ENCODE measurements around the gene SLC1A6. TPM values are rescaled to one million over a fixed set of nuclear protein-coding genes. Genes with fewer than 3 reads are reported as not detected.
A peak's percentile ranks its signal among the peaks of the same experiment; 100 is the strongest.
"Not testable (repeated sequence)": the region's sequence is repeated elsewhere in the genome, so short reads cannot be mapped to it uniquely, and the experiment has no call there.

The SLC1A6 gene
- not detected for total RNA-seq

DNA sequence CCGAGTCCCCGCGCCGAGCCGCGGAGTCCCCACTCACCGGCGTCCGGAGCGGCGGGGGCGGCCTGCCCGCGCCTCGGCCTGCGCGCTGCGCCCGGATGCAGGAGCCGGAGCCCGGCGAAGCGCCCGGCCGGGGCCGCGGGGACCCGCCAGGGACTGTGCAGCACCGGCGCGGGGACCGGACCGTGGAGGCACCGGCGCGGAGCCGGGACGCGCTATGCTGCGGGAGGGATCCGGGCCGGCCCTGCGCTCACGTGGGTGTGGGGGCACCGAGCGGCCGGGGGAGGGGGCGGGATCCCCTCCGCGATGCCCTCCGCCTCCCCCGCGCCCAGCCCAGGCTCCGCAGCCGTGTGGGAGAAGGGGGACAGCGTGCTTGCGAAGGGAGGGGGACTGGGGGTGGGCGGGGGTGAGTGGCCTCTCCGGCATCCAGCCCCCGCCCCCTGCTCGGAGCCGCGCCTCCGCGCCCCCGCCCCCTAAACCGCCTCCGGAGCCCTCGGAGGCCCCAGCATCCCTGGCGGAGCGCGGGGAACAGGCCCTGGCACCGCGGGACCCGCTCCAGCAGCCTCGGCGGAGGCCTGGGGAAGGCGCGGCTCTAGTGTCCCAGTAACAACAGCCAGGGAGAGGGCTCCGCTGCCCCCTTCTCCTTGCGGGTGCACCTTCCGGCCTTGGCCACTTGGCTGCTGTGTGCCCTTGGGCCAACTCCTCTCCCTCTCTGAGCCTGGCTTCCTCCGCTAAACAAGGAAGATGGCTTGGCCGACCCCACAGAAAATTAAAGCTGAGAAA lies at the start of gene SLC1A6:
TSS of gene SLC1A6 (minus strand) at position 389 of the 780 bp plus-strand sequence. CDS start 6,954 bp downstream, outside the sequence.
- Histone ChIP-seq H3K27me3 (peaks cover 0 to 70% (median 14%) of the 10 kb centered on the region in 4 donors), H3K4me1 (peaks cover 0 to 10% (median 7%) of the 10 kb centered on the region in 4 donors), H3K4me3 (peak within 1 kb of the TSS in 1 of 4 donors; percentile 5), H3K27ac (replicated peaks in 1 of 4) (no peak within 1 kb of the TSS), H3K36me3 (no peaks in the 10 kb centered on the region), H3K9me3 (no peaks in the 10 kb centered on the region)
- DNase-seq (ENCODE audit: extremely low spot score): no peak
- intact Hi-C loops (cut with DNase I): no loop called here
- TF ChIP-seq POLR2AphosphoS5 (IDR thresholded peaks at IDR 0.05): no peak
- 1% methylated on average over 18 of the region's 84 CpGs for WGBS

DNA sequence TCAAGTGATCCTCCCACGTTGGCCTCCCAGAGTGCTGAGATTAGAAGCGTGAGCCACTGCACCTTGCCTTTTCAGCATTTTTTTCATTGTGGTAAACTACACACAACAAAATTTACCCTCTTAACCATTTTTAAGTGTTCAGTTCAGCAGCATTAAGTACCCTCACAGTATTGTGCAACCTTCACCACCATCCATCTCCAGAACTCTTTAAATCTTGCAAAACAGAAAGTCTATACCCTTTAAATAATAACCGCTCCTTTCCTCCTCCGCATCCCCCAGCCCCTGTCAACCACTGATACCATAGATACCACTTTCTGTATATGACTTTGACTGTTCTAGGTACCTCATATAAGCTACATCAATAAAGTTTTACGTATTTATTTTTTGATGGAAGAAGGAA lies 48.8 kb upstream of the SLC1A6 start:
- Histone ChIP-seq H3K27me3 (peaks cover 0 to 41% (median 0%) of the 10 kb centered on the region in 4 donors), H3K4me3 (no peak overlapping the region), H3K4me1 (no peaks in the 10 kb centered on the region), H3K27ac (replicated peaks in 1 of 4) (no peak overlapping the region), H3K9me3 (no peaks in the 10 kb centered on the region), H3K36me3 (no peaks in the 10 kb centered on the region)
- WGBS: 90% methylated on average over 4 of the region's 5 CpGs
- TF ChIP-seq POLR2AphosphoS5 (IDR thresholded peaks at IDR 0.05): no peak
- TF ChIP-seq, protein P1, sequence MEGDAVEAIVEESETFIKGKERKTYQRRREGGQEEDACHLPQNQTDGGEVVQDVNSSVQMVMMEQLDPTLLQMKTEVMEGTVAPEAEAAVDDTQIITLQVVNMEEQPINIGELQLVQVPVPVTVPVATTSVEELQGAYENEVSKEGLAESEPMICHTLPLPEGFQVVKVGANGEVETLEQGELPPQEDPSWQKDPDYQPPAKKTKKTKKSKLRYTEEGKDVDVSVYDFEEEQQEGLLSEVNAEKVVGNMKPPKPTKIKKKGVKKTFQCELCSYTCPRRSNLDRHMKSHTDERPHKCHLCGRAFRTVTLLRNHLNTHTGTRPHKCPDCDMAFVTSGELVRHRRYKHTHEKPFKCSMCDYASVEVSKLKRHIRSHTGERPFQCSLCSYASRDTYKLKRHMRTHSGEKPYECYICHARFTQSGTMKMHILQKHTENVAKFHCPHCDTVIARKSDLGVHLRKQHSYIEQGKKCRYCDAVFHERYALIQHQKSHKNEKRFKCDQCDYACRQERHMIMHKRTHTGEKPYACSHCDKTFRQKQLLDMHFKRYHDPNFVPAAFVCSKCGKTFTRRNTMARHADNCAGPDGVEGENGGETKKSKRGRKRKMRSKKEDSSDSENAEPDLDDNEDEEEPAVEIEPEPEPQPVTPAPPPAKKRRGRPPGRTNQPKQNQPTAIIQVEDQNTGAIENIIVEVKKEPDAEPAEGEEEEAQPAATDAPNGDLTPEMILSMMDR (IDR thresholded peaks at IDR 0.05): no peak
- TF ChIP-seq POLR2A (IDR thresholded peaks at IDR 0.05; ENCODE audit: low read depth): no peak
- TF ChIP-seq EP300 (IDR thresholded peaks at IDR 0.05): no peak
- intact Hi-C loops (cut with DNase I): no loop called here
- no peak for DNase-seq (ENCODE audit: extremely low spot score)

DNA sequence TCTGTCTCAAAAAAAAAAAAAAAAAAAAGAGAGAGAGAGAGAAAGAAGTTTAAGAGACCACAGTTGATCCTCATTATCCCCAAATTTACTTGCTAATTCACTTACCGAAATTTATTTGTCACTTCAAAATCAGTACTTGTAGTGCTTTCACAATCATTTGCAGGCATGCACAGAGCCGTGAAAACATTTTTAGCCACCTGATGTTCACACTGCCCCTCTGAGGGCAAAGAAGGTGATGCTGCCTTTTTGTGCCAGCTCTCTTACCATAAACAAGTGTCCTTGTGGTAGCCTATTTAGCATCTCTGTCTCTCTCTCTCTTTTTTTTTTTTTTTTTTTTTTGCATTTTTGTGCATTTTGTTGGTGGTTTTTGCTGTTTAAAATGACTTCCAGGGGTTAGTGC lies 45.6 kb upstream of the SLC1A6 start:
- intact Hi-C loops (cut with DNase I): no loop called here
- no peak for DNase-seq (ENCODE audit: extremely low spot score)
- Histone ChIP-seq H3K4me3 (no peak overlapping the region), H3K9me3 (no peaks in the 10 kb centered on the region), H3K27ac (replicated peaks in 1 of 4) (no peak overlapping the region), H3K4me1 (no peaks in the 10 kb centered on the region), H3K36me3 (no peaks in the 10 kb centered on the region), H3K27me3 (peaks cover 0 to 60% (median 0%) of the 10 kb centered on the region in 4 donors)
- no peak for TF ChIP-seq POLR2AphosphoS5 (IDR thresholded peaks at IDR 0.05)
- no peak for TF ChIP-seq POLR2A (IDR thresholded peaks at IDR 0.05; ENCODE audit: low read depth)
- no peak for TF ChIP-seq EP300 (IDR thresholded peaks at IDR 0.05)
- TF ChIP-seq, protein P1 (IDR thresholded peaks at IDR 0.05): no peak
- 43% methylated on average over 2 of the region's 2 CpGs for WGBS

DNA sequence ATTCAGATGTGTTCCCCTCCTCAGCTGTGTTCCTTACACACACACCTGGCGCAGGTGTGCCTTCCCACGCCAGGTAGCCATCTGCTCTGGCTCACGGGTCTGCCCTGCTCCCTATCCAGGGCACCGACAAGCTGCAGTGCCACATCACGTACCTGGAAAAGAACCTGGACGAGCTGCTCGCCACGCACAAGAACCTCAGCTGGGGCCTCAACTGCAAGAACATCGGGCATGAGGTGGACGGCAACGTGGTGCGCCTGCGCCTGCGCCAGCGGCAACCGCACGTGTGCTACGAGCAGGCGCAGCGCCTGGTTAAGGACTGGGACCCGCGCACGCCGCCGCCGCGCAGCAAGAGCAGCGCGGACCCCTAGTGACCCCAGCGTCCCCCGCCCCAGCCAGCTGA lies 43.1 kb upstream of the SLC1A6 start:
- DNase-seq (ENCODE audit: extremely low spot score): no peak
- WGBS: 58% methylated on average over 10 of the region's 31 CpGs
- H3K4me1 ChIP-seq: no peaks in the 10 kb centered on the region
- intact Hi-C loops (cut with DNase I): no loop called here
- H3K27ac ChIP-seq (replicated peaks in 1 of 4): no peak overlapping the region
- H3K9me3 ChIP-seq: no peaks in the 10 kb centered on the region
- TF ChIP-seq POLR2AphosphoS5 (IDR thresholded peaks at IDR 0.05) (no peak), POLR2A (IDR thresholded peaks at IDR 0.05; ENCODE audit: low read depth) (no peak), EP300 (IDR thresholded peaks at IDR 0.05) (no peak)
- TF ChIP-seq, protein P1 (IDR thresholded peaks at IDR 0.05): no peak
- H3K27me3 ChIP-seq: peaks cover 0 to 61% (median 0%) of the 10 kb centered on the region in 4 donors
- H3K36me3 ChIP-seq: no peaks in the 10 kb centered on the region
- no peak overlapping the region for H3K4me3 ChIP-seq

DNA sequence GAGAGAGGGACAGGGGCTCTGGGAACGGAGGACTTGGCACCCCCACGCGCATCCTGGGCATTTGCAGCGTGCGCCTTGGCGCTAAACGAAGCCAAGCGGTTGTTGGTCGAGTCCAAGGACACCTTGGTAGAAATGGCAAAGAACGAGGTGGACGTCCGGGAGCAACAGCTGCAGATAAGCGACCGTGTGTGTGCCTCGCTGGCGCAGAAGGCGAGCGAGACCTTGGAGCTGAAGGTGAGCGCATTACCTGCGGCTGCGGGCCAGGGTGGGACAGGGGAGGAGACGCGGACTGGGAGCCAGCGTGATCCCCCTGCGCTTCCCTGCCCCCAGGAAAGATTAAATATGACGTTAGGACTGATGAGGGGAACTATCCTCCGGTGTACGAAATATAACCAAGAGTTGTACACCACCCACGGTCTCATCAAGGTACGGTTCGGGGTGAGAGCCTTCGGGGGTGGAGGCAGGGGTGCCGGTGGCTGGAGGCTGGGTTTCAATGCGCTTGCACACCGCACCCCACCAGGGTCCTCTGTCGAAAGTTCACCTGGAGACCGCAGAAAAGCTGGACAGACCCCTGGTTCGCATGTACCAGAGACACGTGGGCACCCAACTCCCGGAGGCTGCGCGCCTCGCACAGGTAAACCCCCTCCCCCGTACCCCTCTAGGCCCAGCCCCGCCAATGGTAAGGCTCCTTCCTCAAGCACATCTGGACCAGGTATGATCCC lies 41.8 kb upstream of the SLC1A6 start:
- WGBS: 79% methylated on average over 42 of the region's 45 CpGs
- Histone ChIP-seq H3K4me3 (no peak overlapping the region), H3K36me3 (no peaks in the 10 kb centered on the region), H3K9me3 (no peaks in the 10 kb centered on the region), H3K27ac (replicated peaks in 1 of 4) (no peak overlapping the region), H3K27me3 (peaks cover 0 to 67% (median 0%) of the 10 kb centered on the region in 4 donors), H3K4me1 (no peaks in the 10 kb centered on the region)
- no peak for DNase-seq (ENCODE audit: extremely low spot score)
- intact Hi-C loops (cut with DNase I): no loop called here
- TF ChIP-seq, protein P1 (IDR thresholded peaks at IDR 0.05): no peak
- no peak for TF ChIP-seq EP300 (IDR thresholded peaks at IDR 0.05)
- no peak for TF ChIP-seq POLR2A (IDR thresholded peaks at IDR 0.05; ENCODE audit: low read depth)
- no peak for TF ChIP-seq POLR2AphosphoS5 (IDR thresholded peaks at IDR 0.05)

DNA sequence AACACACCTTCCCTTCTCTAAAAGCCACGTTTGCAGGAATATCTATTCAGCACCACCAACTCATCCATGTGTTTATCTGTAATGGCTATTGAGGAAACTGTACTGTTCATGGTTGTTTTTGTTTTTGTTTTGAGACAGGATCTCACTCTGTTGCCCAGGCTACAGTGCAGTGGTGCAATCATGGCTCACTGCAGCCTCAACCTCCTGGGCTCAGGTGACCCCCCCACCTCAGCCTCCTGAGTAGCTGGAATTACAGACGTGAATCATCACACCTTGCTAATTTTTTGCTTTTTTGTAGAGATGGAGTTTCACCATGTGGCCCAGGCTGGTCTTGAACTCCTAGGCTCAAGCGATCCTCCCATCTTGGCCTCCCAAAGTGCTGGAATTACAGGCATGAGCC lies 39.2 kb upstream of the SLC1A6 start:
- H3K9me3 ChIP-seq; DNase-seq (ENCODE audit: extremely low spot score); H3K36me3 ChIP-seq; H3K27ac ChIP-seq (replicated peaks in 1 of 4); H3K4me1 ChIP-seq; H3K4me3 ChIP-seq; intact Hi-C loops (cut with DNase I): not testable (repeated sequence)
- 60% methylated on average over 3 of the region's 3 CpGs for WGBS
- peaks cover 0 to 79% (median 0%) of the 10 kb centered on the region in 4 donors for H3K27me3 ChIP-seq

All from esophagus muscularis mucosa (tissue), 4 donors.